Measurements from ENCODE around the gene CDK11A. TPM values are rescaled to one million over a fixed set of nuclear protein-coding genes. Genes with fewer than 3 reads are reported as not detected.
A peak's percentile ranks its signal among the peaks of the same experiment; 100 is the strongest.
"Not testable (repeated sequence)": the region's sequence is repeated elsewhere in the genome, so short reads cannot be mapped to it uniquely, and the experiment has no call there.

Gene CDK11A
- total RNA-seq, 1 experiment from 2014 or later = 3.7 TPM

DNA sequence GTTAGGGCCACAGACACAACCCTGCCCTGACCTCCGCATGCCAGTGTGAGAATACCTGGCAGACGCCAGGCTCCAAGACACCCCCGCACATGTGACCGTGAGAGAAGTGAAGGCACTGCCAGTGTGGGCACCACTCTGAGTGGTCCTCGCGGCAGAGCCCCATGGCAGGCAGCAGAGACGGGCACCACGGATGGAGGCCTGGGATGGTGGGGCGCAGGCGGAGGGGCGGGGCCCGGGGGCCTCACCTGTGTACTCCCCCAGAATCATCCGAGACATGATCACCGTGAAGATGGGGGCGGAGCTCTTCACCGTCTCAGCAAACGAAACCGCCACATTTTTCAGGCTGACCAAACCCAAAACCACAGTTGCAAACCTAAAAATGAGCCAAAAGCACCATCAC, 48.9 kb downstream of the CDK11A start:
- DNase-seq (ENCODE audit: low read depth); in situ Hi-C loops (cut with HindIII; ENCODE audit: low pct_unique_long_range_greater_than_20kb, low sequenced_read_pairs): not testable (repeated sequence)

DNA sequence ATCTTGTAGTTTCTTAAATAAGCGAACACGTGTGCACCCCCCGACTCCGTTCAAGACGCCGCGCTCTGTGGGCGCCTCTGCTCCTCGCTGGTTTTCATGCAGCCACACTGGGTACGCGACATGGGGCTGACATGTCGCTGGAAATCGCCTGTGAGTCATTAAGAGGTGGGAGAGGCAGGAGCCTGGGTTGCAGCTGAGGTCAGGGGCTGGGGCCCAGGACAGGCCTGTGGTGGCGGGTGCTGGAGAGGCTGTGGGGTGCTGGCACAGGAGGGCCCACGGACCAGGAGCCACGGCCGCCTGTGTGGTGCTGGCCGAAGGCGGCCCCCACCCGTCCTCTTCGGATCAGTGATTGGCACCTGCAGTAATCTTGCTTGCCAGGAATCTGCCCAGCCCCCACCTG, 49.4 kb downstream of the CDK11A start:
- DNase-seq (ENCODE audit: low read depth); in situ Hi-C loops (cut with HindIII; ENCODE audit: low pct_unique_long_range_greater_than_20kb, low sequenced_read_pairs): not testable (repeated sequence)

DNA sequence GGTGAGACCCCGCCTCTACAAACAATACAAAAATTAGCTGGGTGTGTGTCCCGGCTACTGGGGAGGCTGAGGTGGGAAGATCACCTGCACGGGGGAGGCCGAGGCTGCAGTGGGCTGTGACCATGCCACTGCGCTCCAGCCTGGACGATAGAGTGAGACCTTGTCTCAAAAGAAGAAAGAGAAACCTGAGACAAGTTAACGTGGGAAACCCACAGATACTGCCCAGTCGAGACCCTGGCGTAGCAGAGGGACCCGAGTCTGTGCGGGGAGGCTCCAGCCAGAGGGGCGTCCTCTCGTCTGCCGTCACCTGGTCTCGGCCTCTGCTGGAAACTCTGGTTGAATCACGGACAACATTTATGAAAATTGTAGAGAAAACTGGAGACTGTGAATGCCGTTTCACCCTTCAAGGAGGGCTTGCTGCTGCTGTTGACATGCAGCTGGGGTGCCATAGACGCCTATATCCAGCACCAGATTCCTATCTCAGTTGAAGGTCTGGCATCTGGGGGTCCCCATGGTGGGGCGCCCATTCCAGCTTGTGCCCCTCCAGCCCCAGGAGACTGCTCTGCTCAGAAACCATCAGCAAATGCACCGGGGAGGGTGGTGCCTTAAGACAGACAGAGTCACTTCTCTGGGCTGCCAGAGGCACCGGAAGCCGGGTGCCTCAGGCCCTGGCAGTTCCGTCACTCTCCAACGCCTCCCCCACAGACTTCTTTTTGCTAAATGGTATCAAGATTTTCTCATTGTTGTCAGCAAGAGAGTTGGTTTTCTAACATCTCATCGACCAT, 51.8 kb downstream of the CDK11A start:
- no peak for DNase-seq (ENCODE audit: low read depth)
- in situ Hi-C loops (cut with HindIII; ENCODE audit: low pct_unique_long_range_greater_than_20kb, low sequenced_read_pairs) = no loop called here

- in situ Hi-C loops (cut with HindIII; ENCODE audit: low pct_unique_long_range_greater_than_20kb, low sequenced_read_pairs) = no loop called here
- DNase-seq (ENCODE audit: low read depth) = no peak
Measured at GRCh38 chr1:1671365-1672119, 52.6 kb downstream of the CDK11A start.

DNA sequence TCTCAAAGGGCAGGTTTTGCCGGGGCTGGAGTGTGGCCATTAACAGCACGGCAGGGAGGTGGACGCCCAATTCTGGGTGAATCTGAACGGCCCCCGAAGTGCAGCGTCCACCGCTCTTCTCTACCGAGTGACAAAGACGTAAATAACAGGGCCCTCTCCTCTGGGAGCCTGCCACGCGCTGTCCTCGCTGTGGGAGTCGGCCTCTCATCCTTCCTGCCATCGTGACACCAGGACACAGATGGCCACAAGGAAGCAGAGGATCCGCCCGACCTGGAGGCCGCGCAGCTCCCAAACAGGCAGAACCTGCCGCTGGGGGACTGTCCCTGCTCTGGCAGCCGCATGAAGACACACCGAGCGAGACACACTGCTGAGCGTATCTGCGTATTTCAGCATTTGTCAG, 53.3 kb downstream of the CDK11A start:
- in situ Hi-C loops (cut with HindIII; ENCODE audit: low pct_unique_long_range_greater_than_20kb, low sequenced_read_pairs) = no loop called here
- DNase-seq (ENCODE audit: low read depth) = no peak

DNA sequence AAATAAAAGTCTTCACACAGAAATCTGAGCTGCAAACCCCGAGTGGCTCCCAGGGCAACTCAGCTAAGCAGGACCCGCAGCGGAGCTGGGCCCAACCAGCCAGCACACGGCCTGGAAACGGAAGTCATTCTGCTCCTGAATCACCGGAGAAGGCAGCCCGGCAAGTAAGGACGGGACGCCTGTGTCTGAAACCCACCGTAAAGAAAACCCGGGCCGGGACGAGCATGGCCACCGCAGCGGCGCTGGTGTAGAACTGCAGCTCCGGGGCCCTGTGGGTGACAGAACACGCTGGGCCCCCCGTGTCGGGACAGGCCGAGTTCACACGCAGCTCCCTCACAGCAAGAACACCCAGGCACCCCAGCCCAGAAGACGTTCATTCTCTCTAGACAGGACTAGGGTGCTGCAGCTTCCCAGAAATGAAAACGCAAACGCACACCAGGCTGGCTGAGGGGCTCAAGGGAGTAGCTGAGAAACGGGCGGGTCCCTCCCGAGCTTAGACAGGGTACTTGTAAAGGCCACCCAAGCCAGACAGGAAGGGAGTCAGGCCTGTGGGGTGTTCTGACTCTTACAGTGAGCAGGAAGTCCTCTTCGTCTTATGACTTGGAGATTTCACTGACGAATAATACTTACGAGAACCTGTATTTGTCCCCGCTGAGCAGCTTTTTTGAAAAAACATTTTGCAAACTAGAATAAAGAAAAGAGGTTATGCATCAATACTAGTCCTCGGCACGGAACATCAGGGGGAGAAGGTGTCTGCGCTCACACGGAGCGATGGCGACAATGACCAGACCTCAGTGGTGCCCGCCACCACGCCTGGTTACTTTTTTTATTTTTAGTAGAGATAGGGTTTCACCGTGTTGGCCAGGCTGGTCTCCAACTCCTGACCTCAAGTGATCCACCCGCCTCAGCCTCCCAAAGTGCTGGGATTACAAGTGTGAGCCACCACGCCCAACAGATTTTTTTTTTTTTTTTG, 54.4 kb downstream of the CDK11A start:
- no peak for DNase-seq (ENCODE audit: low read depth)
- in situ Hi-C loops (cut with HindIII; ENCODE audit: low pct_unique_long_range_greater_than_20kb, low sequenced_read_pairs) = no loop called here

DNA sequence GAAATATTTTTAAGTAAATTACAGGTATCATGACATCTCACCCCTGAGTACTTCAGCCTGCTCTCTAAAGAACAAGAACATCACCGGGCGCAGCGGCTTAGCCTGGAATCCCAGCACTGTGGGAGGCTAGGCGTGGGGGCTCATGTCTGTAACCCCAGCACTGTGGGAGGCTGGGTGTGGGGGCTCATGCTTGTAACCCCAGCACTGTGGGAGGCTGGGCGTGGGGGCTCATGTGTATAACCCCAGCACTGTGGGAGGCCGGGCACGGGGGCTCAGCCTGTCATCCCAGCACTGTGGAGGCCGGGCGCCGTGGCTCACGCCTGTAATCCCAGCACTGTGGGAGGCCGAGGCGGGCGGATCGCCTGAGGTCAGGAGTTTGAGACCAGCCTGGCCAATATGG, 57.6 kb downstream of the CDK11A start:
- in situ Hi-C loops (cut with HindIII; ENCODE audit: low pct_unique_long_range_greater_than_20kb, low sequenced_read_pairs) = no loop called here

DNA sequence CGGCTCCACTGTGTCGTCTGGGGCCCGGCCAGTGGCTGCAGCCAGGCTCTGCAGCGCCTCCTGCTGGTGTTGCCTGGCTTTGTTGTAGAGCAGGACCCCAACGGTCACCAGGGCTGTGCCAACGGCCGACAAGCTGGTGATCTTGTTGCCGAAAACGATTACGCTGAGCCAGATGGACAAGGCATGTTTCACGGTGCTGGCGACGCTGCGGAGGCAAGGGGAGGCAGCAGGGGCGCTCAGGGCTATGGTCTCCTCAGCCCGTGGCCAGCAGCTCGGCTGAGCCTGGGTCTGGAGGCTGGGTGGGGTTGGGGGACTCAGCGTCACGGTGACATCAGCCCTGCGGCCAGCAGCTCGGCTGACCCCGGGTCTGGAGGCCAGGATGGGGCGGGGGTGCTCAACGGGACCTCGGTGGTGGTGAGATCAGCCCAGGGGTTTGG, 58.3 kb downstream of the CDK11A start:
- in situ Hi-C loops (cut with HindIII; ENCODE audit: low pct_unique_long_range_greater_than_20kb, low sequenced_read_pairs) = no loop called here
- no peak for DNase-seq (ENCODE audit: low read depth)

More for the DNA sequence above, 57.6 kb downstream of the CDK11A start:
- no peak for DNase-seq (ENCODE audit: low read depth)

DNA sequence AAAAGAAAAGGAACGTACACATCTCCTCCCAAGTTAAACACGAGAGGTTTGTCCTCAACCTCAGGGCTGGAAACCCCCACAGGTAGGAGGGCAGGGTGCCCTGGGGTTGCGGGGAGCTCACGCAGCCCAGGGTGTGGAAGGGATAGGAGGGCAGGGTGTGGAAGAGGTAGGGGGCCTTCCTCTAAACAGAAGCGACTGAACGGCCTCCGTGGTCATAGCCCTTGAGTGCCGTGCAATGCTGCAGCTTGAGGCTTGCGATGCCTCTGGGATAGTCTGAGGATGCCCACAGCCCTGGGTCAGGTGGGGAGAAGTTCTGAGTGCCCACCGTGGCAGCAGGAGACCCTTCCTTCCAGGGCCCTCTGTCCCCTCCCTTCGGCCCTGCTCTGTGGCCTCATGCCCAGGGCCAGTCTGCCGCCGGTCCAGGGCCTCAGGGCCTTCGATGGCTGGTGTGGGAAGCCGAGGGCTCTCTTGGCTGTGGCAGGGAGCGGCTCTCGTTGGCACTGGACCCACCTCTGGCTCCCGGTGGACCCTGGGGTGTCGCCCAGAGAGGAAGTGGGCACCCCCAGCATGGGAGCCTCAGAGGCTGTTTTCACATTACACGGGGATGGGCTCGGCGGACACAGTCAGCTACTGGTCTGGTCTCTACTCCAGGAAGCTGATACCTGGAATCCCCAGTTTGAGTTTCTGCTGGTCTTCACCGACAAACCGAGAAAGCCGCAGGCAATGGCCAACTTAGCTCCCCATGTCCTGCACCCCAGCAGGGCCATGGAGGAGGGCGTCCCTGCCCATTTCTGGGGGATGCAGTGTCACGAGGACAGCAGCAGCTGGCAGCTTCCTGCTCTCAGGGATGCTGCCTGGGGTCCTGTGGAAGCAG, 59.0 kb downstream of the CDK11A start:
- in situ Hi-C loops (cut with HindIII; ENCODE audit: low pct_unique_long_range_greater_than_20kb, low sequenced_read_pairs) = no loop called here
- DNase-seq (ENCODE audit: low read depth) = no peak

GRCh38 chr1:1664318-1664717, 59.8 kb downstream of the CDK11A start:
- in situ Hi-C loops (cut with HindIII; ENCODE audit: low pct_unique_long_range_greater_than_20kb, low sequenced_read_pairs); DNase-seq (ENCODE audit: low read depth): not testable (repeated sequence)

DNA sequence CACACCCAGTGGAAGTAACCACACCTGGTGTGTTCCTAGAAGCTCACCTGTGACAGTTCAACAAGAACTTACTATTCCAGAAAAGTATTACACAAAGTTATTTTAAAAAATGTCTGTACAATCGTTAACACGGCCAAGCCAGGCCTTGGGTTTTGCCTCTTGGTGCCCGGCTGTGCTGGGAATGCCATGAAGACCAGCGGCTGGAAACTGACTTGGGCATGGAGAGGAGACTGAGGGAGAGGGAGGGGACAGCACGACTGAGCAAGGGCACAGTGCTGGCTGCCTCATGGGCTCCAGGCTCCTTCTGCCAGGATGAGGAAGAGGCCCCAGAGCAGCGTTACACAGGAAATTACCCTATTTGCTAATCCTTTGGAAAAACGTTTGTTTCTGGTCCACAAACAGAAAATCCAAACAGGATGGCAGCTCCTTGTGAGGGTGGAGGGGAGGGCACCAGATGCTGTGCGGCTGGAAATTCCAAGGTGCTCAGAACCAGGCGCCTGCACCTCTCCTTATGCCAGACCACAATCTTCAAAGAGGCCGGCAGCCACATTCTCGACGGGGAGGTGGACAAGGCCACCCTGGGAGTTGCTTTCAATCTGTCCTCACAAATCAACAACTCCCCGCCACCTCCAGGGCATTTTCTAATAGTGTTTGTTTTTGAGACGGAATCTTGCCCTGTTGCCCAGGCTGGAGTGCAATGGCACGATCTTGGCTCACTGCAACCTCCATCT, 61.2 kb downstream of the CDK11A start:
- DNase-seq (ENCODE audit: low read depth); in situ Hi-C loops (cut with HindIII; ENCODE audit: low pct_unique_long_range_greater_than_20kb, low sequenced_read_pairs): not testable (repeated sequence)

DNA sequence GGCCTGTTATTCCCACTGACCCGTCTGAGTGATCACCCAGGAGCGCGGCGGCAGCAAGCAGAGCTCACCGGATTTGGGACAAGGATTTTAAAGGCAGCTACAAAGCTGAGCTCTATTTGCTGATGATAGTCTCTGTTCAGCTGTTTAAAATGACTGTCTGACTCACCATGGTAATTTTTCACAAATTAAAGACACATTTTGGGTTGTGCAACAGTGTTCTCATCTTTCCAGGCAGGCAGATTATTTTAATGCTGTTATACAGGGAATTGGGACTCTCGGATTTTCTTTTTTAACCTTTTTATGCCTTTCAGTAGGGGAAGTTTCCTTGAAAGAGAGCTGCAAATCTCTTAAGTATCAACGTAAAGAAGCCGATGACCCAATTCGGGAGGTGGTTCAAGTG, 61.8 kb downstream of the CDK11A start:
- DNase-seq (ENCODE audit: low read depth); in situ Hi-C loops (cut with HindIII; ENCODE audit: low pct_unique_long_range_greater_than_20kb, low sequenced_read_pairs): not testable (repeated sequence)

GRCh38 chr1:1658583-1659549, 65.3 kb downstream of the CDK11A start, which contains the start of gene CDK11B:
TSS of gene CDK11B (minus strand) at chr1:1659004. CDS start at chr1:1657485, 1,519 bp downstream.
- in situ Hi-C loops (cut with HindIII; ENCODE audit: low pct_unique_long_range_greater_than_20kb, low sequenced_read_pairs) = not testable (repeated sequence)
- DNase-seq (ENCODE audit: low read depth) = peak; percentile 93

All from Caki2 (cell line).